Measurements from ENCODE around the gene HEATR9. TPM values are rescaled to one million over a fixed set of nuclear protein-coding genes. Genes with fewer than 3 reads are reported as not detected.
"Not testable (repeated sequence)": the region's sequence is repeated elsewhere in the genome, so short reads cannot be mapped to it uniquely, and the experiment has no call there.

HEATR9 gene
- total and polyA plus RNA-seq, 8 donors, result 0.17 to 0.37 (median 0.20) TPM; not detected in 3

DNA sequence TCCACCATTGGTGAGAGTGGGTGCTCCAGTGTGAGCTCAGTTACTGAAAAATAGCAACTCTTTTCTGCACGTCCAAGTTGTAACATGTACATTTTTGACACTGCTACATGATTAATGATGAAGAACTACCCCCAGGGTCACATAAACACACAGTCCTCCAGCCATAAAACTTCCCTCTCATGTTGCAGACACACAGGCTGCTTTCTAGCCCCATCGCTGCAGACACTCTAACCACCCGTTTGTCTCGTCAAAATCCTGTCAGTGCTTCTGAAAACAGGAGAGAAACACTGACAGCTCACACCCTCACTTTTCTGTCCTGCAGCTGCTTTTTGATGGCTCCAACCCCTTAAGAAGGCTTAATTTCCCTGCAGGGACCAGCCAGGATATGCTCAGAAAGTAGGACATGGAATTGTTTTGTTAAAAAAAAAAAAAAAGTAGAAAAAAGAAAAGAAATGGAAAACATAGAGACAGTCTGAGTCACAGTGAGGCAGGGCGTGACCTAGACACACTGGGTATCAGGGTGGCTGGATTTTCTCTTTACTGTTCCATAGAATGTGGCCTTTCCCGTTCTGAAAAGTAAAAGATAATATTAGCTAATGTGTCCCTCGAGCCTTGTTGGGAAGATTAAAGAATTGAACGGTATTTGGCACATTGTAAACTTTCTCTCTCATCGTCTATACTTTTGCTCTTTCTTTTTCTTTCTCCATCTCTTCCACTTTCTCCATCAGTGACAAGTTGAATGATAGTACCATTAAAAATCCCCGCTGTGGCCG, 32.2 kb upstream of the HEATR9 start:
- no peaks in the 10 kb centered on the region for H3K9me3 ChIP-seq
- H3K4me3 ChIP-seq, result no peak overlapping the region
- intact Hi-C loops (cut with DNase I), result no loop called here
- no peaks in the 10 kb centered on the region for H3K27me3 ChIP-seq
- no peak for DNase-seq
- no peak overlapping the region for H3K27ac ChIP-seq
- peaks cover 0 to 20% of the 10 kb centered on the region in 2 donors for H3K4me1 ChIP-seq
- H3K36me3 ChIP-seq, result no peaks in the 10 kb centered on the region
- TF ChIP-seq, protein P1, sequence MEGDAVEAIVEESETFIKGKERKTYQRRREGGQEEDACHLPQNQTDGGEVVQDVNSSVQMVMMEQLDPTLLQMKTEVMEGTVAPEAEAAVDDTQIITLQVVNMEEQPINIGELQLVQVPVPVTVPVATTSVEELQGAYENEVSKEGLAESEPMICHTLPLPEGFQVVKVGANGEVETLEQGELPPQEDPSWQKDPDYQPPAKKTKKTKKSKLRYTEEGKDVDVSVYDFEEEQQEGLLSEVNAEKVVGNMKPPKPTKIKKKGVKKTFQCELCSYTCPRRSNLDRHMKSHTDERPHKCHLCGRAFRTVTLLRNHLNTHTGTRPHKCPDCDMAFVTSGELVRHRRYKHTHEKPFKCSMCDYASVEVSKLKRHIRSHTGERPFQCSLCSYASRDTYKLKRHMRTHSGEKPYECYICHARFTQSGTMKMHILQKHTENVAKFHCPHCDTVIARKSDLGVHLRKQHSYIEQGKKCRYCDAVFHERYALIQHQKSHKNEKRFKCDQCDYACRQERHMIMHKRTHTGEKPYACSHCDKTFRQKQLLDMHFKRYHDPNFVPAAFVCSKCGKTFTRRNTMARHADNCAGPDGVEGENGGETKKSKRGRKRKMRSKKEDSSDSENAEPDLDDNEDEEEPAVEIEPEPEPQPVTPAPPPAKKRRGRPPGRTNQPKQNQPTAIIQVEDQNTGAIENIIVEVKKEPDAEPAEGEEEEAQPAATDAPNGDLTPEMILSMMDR (IDR thresholded peaks at IDR 0.05), result no peak
- no peak for ATAC-seq

DNA sequence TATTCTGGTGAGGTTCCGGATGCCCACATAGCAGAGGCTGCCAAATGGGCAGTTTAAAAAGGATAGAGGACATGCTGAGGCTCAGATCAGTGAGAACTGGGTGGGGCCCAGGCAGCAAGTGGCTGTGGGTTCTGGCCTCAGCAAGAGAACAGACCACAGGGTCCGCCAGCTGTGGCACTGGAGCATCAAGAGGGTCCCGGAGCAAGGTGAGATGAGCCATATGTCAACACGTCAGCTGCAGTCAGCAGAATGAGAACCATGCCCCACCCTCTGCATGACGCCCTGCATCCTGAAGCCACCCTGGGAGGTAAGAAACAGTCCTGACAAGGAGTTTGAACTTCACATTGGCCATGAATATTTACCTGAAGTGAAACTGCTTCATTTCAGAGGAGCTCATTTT, 31.6 kb upstream of the HEATR9 start:
- peaks cover 0 to 22% of the 10 kb centered on the region in 2 donors for H3K4me1 ChIP-seq
- no peaks in the 10 kb centered on the region for H3K9me3 ChIP-seq
- H3K36me3 ChIP-seq, result no peaks in the 10 kb centered on the region
- TF ChIP-seq, protein P1 (IDR thresholded peaks at IDR 0.05), result no peak
- DNase-seq (no peak), ATAC-seq (no peak)
- H3K27me3 ChIP-seq, result no peaks in the 10 kb centered on the region
- H3K27ac ChIP-seq, result no peak overlapping the region
- intact Hi-C loops (cut with DNase I), result no loop called here
- no peak overlapping the region for H3K4me3 ChIP-seq

DNA sequence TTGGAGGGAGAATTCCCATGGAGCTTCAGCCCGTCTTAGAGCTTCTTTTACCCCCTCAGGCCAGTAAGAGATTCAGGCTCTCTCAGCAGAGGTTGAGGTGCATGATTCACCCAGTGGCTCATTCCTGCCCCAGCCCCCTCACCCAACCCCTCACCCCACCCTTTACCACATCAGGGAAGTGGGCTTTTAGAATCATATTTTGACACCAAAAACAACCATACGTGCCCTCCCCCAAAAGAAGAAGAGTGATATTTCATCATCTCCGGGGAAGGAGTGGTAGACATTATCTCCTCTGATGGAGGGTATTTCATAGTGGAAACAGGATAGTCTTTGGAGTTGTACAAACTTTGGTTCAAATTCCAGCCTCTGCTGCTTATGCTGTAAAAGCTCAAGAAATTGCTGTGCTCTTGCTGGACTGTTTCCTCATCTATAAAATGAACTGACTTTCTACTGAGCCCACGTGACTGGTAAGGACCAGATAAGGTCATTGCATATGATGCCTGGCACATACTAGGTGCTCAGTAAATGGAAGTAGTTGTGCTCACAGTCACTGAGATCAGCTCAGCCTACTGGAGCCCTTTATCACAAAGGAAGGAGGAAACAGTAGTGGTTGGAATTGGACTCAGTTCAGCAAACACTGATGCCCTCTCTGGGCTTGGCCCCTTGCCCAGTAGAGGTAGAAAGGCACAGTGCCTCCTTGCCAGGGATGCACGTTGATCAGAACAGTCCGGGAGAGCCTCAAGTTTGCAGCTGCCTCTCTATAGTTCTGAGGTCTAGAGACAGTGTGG, 29.8 kb upstream of the HEATR9 start:
- H3K36me3 ChIP-seq, result no peaks in the 10 kb centered on the region
- intact Hi-C loops (cut with DNase I), result no loop called here
- DNase-seq (no peak), ATAC-seq (peak; percentile 72)
- TF ChIP-seq, protein P1 (IDR thresholded peaks at IDR 0.05), result no peak
- H3K27ac ChIP-seq, result no peak overlapping the region
- no peaks in the 10 kb centered on the region for H3K9me3 ChIP-seq
- H3K27me3 ChIP-seq, result no peaks in the 10 kb centered on the region
- peaks cover 0 to 22% of the 10 kb centered on the region in 2 donors for H3K4me1 ChIP-seq
- no peak overlapping the region for H3K4me3 ChIP-seq

DNA sequence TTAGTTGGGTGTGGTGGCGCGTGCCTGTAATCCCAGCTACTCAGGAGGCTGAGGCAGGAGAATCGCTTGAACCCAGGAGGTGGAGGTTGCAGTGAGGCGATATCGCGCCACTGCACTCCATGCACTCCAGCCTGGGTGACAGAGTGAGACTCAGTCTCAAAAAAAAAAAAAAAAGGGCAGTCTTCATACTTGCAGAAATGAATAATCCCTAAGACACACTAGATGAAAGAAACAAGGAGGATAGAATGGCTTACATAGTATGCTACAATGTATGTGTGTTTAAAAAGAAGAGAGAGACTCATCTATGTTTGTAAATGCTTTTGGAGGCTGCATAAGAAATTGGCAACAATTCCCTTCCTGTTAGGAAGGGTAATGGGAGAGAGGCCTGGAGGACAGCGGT, 29.1 kb upstream of the HEATR9 start:
- H3K4me3 ChIP-seq; intact Hi-C loops (cut with DNase I); H3K36me3 ChIP-seq; H3K9me3 ChIP-seq; H3K27ac ChIP-seq; H3K27me3 ChIP-seq; ATAC-seq; DNase-seq: not testable (repeated sequence)
- peaks cover 0 to 27% of the 10 kb centered on the region in 2 donors for H3K4me1 ChIP-seq

DNA sequence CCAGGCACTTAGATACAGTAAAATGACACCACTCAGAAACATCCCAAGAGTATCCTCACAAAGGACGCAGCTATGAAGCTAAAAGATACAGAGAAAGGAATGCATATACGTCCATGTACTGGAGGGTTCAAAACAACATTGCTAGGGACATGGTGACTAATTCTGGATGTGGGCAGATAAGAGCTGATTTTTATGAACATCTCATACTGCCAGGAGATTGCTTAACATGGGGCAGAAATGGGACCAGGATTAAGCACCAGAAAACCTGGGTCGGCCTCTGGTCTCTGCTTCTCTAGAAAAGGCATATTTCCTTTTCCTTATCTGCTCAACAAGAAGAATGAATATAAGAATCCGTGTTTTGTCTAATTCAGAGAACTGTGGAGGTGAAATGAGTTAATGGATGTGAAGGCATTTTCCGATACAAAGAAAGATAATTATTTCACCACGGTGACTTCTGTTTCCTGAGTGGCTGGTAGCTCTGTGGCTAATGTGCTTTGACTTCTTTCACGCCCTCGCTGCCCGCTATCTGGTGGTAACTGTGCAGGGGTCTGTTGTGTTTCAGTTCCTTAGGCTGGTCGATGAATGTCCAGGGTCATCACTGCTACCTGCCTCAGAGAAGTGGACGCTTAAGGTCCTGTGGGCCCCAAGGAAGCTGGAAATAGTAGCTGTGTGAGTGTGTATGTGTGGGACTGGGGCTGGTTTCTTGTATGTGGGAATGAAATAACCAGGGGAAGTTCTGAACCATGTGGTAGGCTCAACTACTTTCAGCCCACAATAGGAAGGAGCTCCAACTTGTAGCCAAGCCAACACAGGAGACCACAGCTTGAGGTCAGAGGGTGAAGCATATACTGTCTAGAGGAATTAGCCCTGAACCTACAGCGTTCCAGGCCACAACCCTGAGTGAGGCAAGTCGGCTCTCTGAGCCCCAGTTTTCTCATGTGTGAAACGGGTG, 27.2 kb upstream of the HEATR9 start:
- DNase-seq (no peak), ATAC-seq (no peak)
- no peaks in the 10 kb centered on the region for H3K9me3 ChIP-seq
- H3K36me3 ChIP-seq, result no peaks in the 10 kb centered on the region
- intact Hi-C loops (cut with DNase I), result no loop called here
- H3K27me3 ChIP-seq, result no peaks in the 10 kb centered on the region
- TF ChIP-seq, protein P1 (IDR thresholded peaks at IDR 0.05), result no peak
- H3K27ac ChIP-seq, result no peak overlapping the region
- peaks cover 0 to 38% of the 10 kb centered on the region in 2 donors for H3K4me1 ChIP-seq
- H3K4me3 ChIP-seq, result no peak overlapping the region
